Duodenal mucosa (tissue), 2 donors: ENCODE data around the gene CYP3A5.
"Not testable (repeated sequence)": the region's sequence is repeated elsewhere in the genome, so short reads cannot be mapped to it uniquely, and the experiment has no call there.

Experiments used
- H3K27ac ChIP-seq: one replicate; pipeline ENCODE4 v1.7.0; 2013; ENCODE audit warnings: low read depth, low read length
- H3K27me3 ChIP-seq, 2 donors: one replicate each; pipeline ENCODE4 v1.7.0; 2013; ENCODE audit warnings: low read length in 2 of 2, control low read depth in 1 of 2; ENCODE audit not compliant: insufficient read depth in 2 of 2, control insufficient read depth in 1 of 2
- H3K36me3 ChIP-seq, 2 donors: one replicate each; pipeline ENCODE4 v1.7.0; 2013; ENCODE audit warnings: low read length in 2 of 2, control low read depth in 1 of 2; ENCODE audit not compliant: insufficient read depth in 2 of 2, control insufficient read depth in 1 of 2
- H3K4me1 ChIP-seq, 2 donors: one replicate each; pipeline ENCODE4 v1.7.0; 2013; ENCODE audit warnings: low read length in 2 of 2, control low read depth in 1 of 2; ENCODE audit not compliant: insufficient read depth in 2 of 2, control insufficient read depth in 1 of 2
- H3K4me3 ChIP-seq, 2 donors: one replicate each; pipeline ENCODE4 v1.7.0; 2013; ENCODE audit warnings: low read length in 2 of 2, low read depth in 1 of 2
- H3K9ac ChIP-seq, 2 donors: one replicate each; pipeline ENCODE4 v1.7.0; 2013; ENCODE audit warnings: low read length in 2 of 2, low read depth in 1 of 2
- H3K9me3 ChIP-seq, 2 donors: one replicate each; pipeline ENCODE4 v1.7.0; 2013; ENCODE audit warnings: low read length in 2 of 2, control low read depth in 1 of 2; ENCODE audit not compliant: control insufficient read depth in 1 of 2

Gene CYP3A5

DNA sequence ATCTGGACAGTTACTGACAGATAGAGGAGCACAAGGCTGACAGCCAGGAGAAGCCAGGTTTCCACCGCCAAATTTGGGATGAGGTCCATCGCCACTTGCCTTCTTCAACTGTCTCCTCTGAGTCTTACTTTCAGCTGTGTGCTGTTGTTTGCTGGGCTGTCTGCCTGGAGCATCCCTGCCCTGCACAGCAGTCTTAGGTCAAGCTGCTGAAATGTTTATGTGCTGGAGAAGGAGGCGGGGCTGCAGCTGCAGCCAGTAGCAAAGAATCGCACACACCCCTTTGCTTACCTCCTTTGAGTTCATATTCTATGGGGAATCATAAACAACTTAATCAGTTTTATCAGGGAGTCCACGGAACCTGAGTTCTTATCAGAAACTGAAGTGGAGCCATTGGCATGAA, 20.1 kb upstream of the CYP3A5 start:
- no peak overlapping the region for H3K27ac ChIP-seq
- H3K27me3 ChIP-seq = no peaks in the 10 kb centered on the region
- peaks cover 6 to 7% of the 10 kb centered on the region in 2 donors for H3K4me1 ChIP-seq
- no peak overlapping the region for H3K9ac ChIP-seq
- no peaks in the 10 kb centered on the region for H3K36me3 ChIP-seq
- H3K4me3 ChIP-seq = no peak overlapping the region
- no peaks in the 10 kb centered on the region for H3K9me3 ChIP-seq

DNA sequence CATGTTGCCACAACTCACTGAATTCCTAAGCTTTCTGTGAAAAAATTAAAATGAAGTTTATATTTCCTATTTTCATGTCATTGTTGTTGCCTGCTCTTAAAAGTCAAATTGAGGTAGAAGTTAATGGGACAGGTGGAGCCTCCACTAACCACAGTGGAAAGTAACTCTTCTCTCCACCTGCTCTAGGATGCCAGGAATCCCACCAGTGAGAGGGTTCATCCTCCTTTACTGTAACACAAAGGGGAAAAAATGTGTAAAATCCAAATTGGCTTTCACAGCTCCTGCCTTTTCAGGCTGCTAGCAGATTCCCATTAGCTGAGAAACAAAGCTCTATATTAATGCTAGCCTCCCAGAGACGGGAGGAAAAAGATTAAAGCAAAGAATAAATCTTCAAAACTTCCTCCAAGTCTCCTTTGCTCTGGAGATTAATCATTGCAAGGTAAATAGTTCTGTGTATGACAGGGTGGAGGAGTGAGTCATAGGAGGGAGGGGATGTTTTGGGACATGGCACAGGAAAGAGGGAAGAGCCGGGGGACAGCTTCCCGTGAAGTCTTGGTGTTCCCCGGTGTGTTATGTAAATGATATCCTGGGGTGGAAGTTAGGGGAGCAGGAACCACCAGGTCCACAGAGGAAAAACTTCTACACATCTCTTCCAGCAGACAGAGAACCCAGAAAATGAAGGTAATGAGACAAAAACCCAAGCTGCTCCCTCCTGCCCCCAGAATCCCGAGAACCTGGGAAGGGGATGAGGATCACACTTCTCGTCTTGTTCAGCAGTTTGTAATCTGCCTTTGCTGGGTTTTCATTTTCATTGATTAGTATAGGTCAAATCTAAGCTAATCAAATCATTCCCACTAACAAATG, 19.3 kb upstream of the CYP3A5 start:
- H3K4me1 ChIP-seq = peaks cover 12 to 13% of the 10 kb centered on the region in 2 donors
- not testable (repeated sequence) for H3K9ac ChIP-seq, H3K27me3 ChIP-seq, H3K27ac ChIP-seq, H3K36me3 ChIP-seq, H3K9me3 ChIP-seq
- H3K4me3 ChIP-seq = peak overlapping the region in 1 of 2 donors; percentile 20

DNA sequence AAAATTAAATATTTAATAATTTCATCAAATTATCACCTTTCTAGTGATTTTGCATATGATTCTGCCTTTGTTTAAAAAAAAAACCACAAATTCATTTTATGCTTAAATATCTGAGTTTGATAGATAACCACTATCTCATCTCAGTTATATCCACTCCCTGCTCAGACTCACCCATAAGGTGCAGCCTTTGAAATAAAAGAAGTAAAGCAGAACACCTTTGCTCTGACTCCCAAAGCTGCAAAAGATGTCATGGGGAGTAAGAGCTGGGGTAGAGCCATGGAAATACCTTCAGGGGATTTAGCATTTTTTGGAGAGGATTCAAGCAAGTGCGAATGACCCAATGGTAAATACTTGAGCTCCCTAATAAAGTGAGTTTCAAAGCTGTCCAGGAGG, 15.1 kb upstream of the CYP3A5 start:
- H3K4me3 ChIP-seq = no peak overlapping the region
- H3K27me3 ChIP-seq = no peaks in the 10 kb centered on the region
- H3K9ac ChIP-seq = no peak overlapping the region
- H3K27ac ChIP-seq = no peak overlapping the region
- no peaks in the 10 kb centered on the region for H3K9me3 ChIP-seq
- peaks cover 14 to 22% of the 10 kb centered on the region in 2 donors for H3K4me1 ChIP-seq
- H3K36me3 ChIP-seq = no peaks in the 10 kb centered on the region

DNA sequence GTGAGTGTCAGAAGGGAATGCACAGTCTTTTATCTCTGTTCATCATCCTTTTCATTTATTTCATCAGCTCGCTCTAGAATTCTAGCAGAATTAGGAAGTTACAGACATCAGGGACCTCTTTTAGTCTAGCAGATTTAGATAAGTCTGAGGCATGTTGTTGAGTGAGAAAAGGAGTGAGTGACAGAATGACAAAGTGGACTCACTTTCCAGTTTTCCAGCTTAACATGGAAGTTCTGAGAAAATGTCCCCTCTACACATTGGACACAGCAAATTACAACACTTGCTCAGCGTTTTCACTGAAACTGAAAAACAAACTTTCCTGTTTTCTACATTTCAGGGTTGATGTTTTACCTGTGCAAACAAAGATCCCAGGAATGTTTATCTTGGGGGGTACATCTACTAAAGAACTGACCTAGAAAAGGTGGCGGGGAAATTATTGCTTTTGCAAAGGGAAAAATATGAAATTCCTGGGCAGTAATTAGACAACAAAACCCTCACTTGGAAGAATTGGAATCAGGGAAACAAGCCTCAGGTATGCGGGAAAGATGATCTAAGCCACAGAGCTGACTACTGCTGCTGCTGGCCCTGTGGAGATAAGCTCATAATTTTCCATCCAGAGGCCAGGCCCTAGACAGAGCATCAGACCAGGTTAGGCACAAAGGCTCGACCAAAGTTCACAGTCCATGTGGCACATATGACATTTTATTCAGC, 14.6 kb upstream of the CYP3A5 start:
- no peaks in the 10 kb centered on the region for H3K9me3 ChIP-seq
- no peak overlapping the region for H3K4me3 ChIP-seq
- H3K27me3 ChIP-seq = no peaks in the 10 kb centered on the region
- H3K9ac ChIP-seq = no peak overlapping the region
- H3K27ac ChIP-seq = no peak overlapping the region
- peaks cover 8 to 17% of the 10 kb centered on the region in 2 donors for H3K4me1 ChIP-seq
- H3K36me3 ChIP-seq = no peaks in the 10 kb centered on the region

DNA sequence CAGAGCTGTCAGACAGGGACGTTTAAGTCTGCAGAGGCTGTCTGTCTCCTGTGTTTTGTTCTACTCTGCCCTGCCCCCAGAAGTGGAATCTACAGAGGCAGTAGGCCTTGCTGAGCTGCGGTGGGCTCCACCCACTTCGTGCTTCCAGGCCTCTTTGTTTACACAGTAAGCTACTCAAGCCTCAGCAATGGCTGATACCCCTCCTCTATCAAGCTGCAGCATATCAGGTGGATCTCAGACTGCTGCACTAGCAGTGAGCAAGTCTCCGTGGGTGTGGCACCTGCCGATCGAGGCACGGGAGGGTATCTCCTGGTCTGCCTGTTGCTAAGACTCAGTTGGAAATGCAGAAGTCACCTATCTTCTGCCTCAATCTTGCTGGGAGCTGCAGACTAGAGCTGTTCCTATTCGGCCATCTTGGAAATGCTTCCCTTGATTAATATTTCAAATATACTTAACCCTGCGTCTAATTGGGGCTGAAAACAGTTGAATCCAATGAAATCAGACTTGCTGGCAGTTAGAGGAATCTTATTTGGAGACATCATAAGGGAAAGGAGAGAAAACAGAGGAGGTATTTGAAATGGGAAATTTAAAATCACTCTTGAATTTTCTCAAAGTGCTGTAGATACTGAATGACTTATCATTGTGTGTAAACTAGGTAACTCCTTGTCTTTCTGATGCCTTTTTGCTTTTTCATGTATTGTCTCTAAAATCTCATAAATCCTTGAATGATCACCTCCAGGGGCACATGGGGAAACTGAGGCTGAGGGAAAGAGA, 13.8 kb upstream of the CYP3A5 start:
- Histone ChIP-seq H3K9me3 (no peaks in the 10 kb centered on the region), H3K4me3 (no peak overlapping the region), H3K36me3 (no peaks in the 10 kb centered on the region), H3K27me3 (no peaks in the 10 kb centered on the region), H3K4me1 (peaks cover 7 to 17% of the 10 kb centered on the region in 2 donors), H3K9ac (no peak overlapping the region), H3K27ac (no peak overlapping the region)

DNA sequence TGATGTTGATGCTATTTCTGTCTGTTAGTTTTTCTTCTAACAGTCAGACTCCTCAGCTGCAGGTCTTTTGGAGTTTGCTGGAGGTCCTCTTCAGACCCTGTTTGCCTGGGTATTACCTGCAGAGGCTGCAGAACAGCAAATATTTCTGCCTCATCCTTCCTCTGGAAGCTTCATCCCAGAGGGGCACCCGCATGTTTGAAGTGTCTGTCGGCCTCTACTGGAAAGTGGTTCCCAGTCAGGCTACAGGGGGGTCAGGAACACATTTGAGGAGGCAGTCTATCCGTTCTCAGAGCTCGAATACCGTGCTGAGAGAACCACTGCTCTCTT, 13.3 kb upstream of the CYP3A5 start:
- no peaks in the 10 kb centered on the region for H3K9me3 ChIP-seq
- no peak overlapping the region for H3K4me3 ChIP-seq
- no peak overlapping the region for H3K9ac ChIP-seq
- H3K27ac ChIP-seq = no peak overlapping the region
- no peaks in the 10 kb centered on the region for H3K36me3 ChIP-seq
- peaks cover 7 to 17% of the 10 kb centered on the region in 2 donors for H3K4me1 ChIP-seq
- no peaks in the 10 kb centered on the region for H3K27me3 ChIP-seq

DNA sequence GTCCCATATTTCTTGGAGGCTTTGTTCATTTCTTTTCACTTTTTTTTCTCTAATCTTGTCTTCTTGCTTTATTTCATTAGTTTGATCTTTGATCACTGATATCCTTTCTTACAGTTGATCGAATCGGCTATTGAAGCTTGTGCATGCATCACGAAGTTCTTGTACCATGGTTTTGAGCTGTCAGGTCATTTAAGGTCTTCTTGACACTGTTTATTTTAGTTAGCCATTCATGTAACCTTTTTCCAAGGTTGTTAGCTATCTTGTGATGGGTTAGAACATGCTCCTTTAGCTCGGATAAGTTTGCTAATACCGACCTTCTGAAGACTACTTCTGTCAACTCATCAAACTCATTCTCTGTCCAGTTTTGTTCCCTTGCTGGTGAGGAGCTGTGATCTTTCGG, 12.8 kb upstream of the CYP3A5 start:
- H3K27me3 ChIP-seq, H3K9ac ChIP-seq, H3K36me3 ChIP-seq, H3K27ac ChIP-seq, H3K9me3 ChIP-seq, H3K4me3 ChIP-seq: not testable (repeated sequence)
- peaks cover 7 to 17% of the 10 kb centered on the region in 2 donors for H3K4me1 ChIP-seq

DNA sequence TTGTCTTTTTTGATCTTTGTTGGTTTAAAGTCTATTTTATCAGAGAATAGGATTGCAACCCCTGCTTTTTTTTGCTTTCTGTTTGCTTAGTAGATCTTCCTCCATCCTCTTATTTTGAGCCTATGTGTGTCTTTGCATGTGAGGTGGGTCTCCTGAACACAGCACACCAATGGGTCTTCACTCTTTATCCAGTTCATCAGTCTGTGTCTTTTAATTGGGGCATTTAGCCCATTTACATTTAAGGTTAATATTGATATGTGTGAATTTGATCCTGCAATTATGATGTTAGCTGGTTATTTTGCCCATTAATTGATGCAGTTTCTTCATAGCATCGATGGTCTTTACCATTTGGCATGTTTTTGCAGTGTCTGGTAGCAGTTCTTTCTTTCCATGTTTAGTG, 11.9 kb upstream of the CYP3A5 start:
- not testable (repeated sequence) for H3K36me3 ChIP-seq, H3K9ac ChIP-seq, H3K27ac ChIP-seq

DNA sequence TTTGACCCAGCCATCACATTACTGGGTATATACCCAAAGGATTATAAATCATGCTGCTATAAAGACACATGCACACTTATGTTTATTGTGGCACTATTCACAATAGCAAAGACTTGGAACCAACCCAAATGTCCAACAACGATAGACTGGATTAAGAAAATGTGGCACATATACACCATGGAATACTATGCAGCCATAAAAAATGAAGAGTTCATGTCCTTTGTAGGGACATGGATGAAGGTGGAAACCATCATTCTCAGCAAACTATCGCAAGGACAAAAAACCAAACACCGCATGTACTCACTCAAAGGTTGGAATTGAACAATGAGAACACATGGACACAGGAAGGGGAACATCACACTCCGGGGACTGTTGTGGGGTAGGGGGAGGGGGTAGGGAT, 11.1 kb upstream of the CYP3A5 start:
- H3K36me3 ChIP-seq = not testable (repeated sequence)

More for the DNA sequence above, 11.9 kb upstream of the CYP3A5 start:
- not testable (repeated sequence) for H3K27me3 ChIP-seq, H3K9me3 ChIP-seq, H3K4me3 ChIP-seq
- peaks cover 7 to 17% of the 10 kb centered on the region in 2 donors for H3K4me1 ChIP-seq

More for the DNA sequence above, 11.1 kb upstream of the CYP3A5 start:
- not testable (repeated sequence) for H3K9ac ChIP-seq, H3K27ac ChIP-seq, H3K4me3 ChIP-seq, H3K9me3 ChIP-seq, H3K27me3 ChIP-seq
- peaks cover 7 to 17% of the 10 kb centered on the region in 2 donors for H3K4me1 ChIP-seq
